ENCODE results near the gene NQO2.

The NQO2 gene

GRCh38 chr6:2966347-2966746, 33.3 kb upstream of the NQO2 start:
- in situ Hi-C loops (cut with HindIII; ENCODE audit: low pct_ligation_motif_present, low sequenced_read_pairs): no loop called here
- no peak for DNase-seq
- TF ChIP-seq, protein P1, sequence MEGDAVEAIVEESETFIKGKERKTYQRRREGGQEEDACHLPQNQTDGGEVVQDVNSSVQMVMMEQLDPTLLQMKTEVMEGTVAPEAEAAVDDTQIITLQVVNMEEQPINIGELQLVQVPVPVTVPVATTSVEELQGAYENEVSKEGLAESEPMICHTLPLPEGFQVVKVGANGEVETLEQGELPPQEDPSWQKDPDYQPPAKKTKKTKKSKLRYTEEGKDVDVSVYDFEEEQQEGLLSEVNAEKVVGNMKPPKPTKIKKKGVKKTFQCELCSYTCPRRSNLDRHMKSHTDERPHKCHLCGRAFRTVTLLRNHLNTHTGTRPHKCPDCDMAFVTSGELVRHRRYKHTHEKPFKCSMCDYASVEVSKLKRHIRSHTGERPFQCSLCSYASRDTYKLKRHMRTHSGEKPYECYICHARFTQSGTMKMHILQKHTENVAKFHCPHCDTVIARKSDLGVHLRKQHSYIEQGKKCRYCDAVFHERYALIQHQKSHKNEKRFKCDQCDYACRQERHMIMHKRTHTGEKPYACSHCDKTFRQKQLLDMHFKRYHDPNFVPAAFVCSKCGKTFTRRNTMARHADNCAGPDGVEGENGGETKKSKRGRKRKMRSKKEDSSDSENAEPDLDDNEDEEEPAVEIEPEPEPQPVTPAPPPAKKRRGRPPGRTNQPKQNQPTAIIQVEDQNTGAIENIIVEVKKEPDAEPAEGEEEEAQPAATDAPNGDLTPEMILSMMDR (IDR thresholded peaks at IDR 0.05; ENCODE audit: low read depth, low read length, missing control alignments): no peak
- Histone ChIP-seq H3K27ac (no peak overlapping the region), H3K36me3 (replicated peaks) (no peaks in the 10 kb centered on the region), H3K27me3 (replicated peaks) (no peaks in the 10 kb centered on the region), H3K4me3 (ENCODE audit: low read depth, low read length) (no peak overlapping the region)

GRCh38 chr6:2967936-2968335, 31.8 kb upstream of the NQO2 start:
- H3K27me3 ChIP-seq (replicated peaks): no peaks in the 10 kb centered on the region
- in situ Hi-C loops (cut with HindIII; ENCODE audit: low pct_ligation_motif_present, low sequenced_read_pairs): no loop called here
- TF ChIP-seq, protein P1 (IDR thresholded peaks at IDR 0.05; ENCODE audit: low read depth, low read length, missing control alignments): no peak
- no peak overlapping the region for H3K4me3 ChIP-seq (ENCODE audit: low read depth, low read length)
- no peaks in the 10 kb centered on the region for H3K36me3 ChIP-seq (replicated peaks)
- no peak for DNase-seq
- H3K27ac ChIP-seq: no peak overlapping the region

- H3K36me3 ChIP-seq (replicated peaks): no peaks in the 10 kb centered on the region
- H3K4me3 ChIP-seq (ENCODE audit: low read depth, low read length): no peak overlapping the region
- no peak for DNase-seq
- in situ Hi-C loops (cut with HindIII; ENCODE audit: low pct_ligation_motif_present, low sequenced_read_pairs): no loop called here
- TF ChIP-seq, protein P1 (IDR thresholded peaks at IDR 0.05; ENCODE audit: low read depth, low read length, missing control alignments): no peak
- H3K27ac ChIP-seq: no peak overlapping the region
- no peaks in the 10 kb centered on the region for H3K27me3 ChIP-seq (replicated peaks)
These were observed 31.0 kb upstream of the NQO2 start for GRCh38 chr6:2968600-2969135.

DNA sequence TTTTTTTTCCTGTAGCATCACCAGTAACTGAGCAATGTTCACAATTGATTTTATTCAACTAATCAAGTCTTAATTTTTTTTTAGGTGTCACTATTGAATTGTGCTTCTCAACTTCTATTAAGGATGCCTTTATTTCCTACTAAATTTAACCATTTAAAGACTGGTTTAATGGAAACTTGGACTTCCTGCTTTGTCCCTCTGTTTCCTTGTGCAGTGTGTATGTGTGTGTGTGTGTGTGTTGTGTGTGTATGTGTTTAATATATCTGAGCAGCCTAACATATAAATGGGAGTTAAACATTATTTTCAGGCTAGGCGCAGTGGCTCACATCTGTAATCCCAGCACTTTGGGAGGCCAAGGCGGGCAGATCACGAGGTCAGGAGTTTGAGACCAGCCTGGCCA, 30.1 kb upstream of the NQO2 start:
- DNase-seq: no peak
- Histone ChIP-seq H3K27ac (no peak overlapping the region), H3K4me3 (ENCODE audit: low read depth, low read length) (no peak overlapping the region), H3K27me3 (replicated peaks) (no peaks in the 10 kb centered on the region), H3K36me3 (replicated peaks) (no peaks in the 10 kb centered on the region)
- TF ChIP-seq, protein P1 (IDR thresholded peaks at IDR 0.05; ENCODE audit: low read depth, low read length, missing control alignments): no peak
- in situ Hi-C loops (cut with HindIII; ENCODE audit: low pct_ligation_motif_present, low sequenced_read_pairs): no loop called here

GRCh38 chr6:2970034-2970685, 29.5 kb upstream of the NQO2 start:
- in situ Hi-C loops (cut with HindIII; ENCODE audit: low pct_ligation_motif_present, low sequenced_read_pairs): no loop called here
- TF ChIP-seq, protein P1 (IDR thresholded peaks at IDR 0.05; ENCODE audit: low read depth, low read length, missing control alignments): no peak
- no peak for DNase-seq
- H3K36me3 ChIP-seq (replicated peaks): no peaks in the 10 kb centered on the region
- no peaks in the 10 kb centered on the region for H3K27me3 ChIP-seq (replicated peaks)
- H3K4me3 ChIP-seq (ENCODE audit: low read depth, low read length): peak overlapping the region; percentile 68
- H3K27ac ChIP-seq: no peak overlapping the region
